ENCODE measurements around the gene TBXAS1. TPM values are rescaled to one million over a fixed set of nuclear protein-coding genes. Genes with fewer than 3 reads are reported as not detected.

Gene TBXAS1
- total RNA-seq, 1 donor: 67.8 TPM

GRCh38 chr7:139966949-139967348, 137.9 kb downstream of the TBXAS1 start:
- Histone ChIP-seq H3K27me3 (ENCODE audit: insufficient read depth, low read length) (no peaks in the 10 kb centered on the region), H3K4me3 (ENCODE audit: low read length) (no peak overlapping the region), H3K9me3 (ENCODE audit: low read depth, low read length) (no peaks in the 10 kb centered on the region), H3K4me1 (ENCODE audit: insufficient read depth, low read length) (no peaks in the 10 kb centered on the region)

GRCh38 chr7:139968931-139969330, 139.9 kb downstream of the TBXAS1 start:
- H3K4me1 ChIP-seq (ENCODE audit: insufficient read depth, low read length): no peaks in the 10 kb centered on the region
- H3K27me3 ChIP-seq (ENCODE audit: insufficient read depth, low read length): no peaks in the 10 kb centered on the region
- no peaks in the 10 kb centered on the region for H3K9me3 ChIP-seq (ENCODE audit: low read depth, low read length)
- H3K4me3 ChIP-seq (ENCODE audit: low read length): no peak overlapping the region

GRCh38 chr7:139972029-139972428, 143.0 kb downstream of the TBXAS1 start:
- Histone ChIP-seq H3K4me3 (ENCODE audit: low read length) (no peak overlapping the region), H3K27me3 (ENCODE audit: insufficient read depth, low read length) (no peaks in the 10 kb centered on the region), H3K9me3 (ENCODE audit: low read depth, low read length) (no peaks in the 10 kb centered on the region), H3K4me1 (ENCODE audit: insufficient read depth, low read length) (no peaks in the 10 kb centered on the region)

- no peaks in the 10 kb centered on the region for H3K9me3 ChIP-seq (ENCODE audit: low read depth, low read length)
- H3K4me3 ChIP-seq (ENCODE audit: low read length): no peak overlapping the region
- no peaks in the 10 kb centered on the region for H3K27me3 ChIP-seq (ENCODE audit: insufficient read depth, low read length)
- H3K4me1 ChIP-seq (ENCODE audit: insufficient read depth, low read length): no peaks in the 10 kb centered on the region
These were observed 144.3 kb downstream of the TBXAS1 start for GRCh38 chr7:139973101-139974050.

- no peaks in the 10 kb centered on the region for H3K27me3 ChIP-seq (ENCODE audit: insufficient read depth, low read length)
These were observed 145.2 kb downstream of the TBXAS1 start for GRCh38 chr7:139974179-139974811.

GRCh38 chr7:139976055-139976837, 147.2 kb downstream of the TBXAS1 start:
- no peak overlapping the region for H3K4me3 ChIP-seq (ENCODE audit: low read length)
- H3K27me3 ChIP-seq (ENCODE audit: insufficient read depth, low read length): no peaks in the 10 kb centered on the region
- no peaks in the 10 kb centered on the region for H3K9me3 ChIP-seq (ENCODE audit: low read depth, low read length)
- peaks cover 6% of the 10 kb centered on the region for H3K4me1 ChIP-seq (ENCODE audit: insufficient read depth, low read length)

More at GRCh38 chr7:139974179-139974811, 145.2 kb downstream of the TBXAS1 start:
- no peak overlapping the region for H3K4me3 ChIP-seq (ENCODE audit: low read length)
- H3K4me1 ChIP-seq (ENCODE audit: insufficient read depth, low read length): no peaks in the 10 kb centered on the region
- no peaks in the 10 kb centered on the region for H3K9me3 ChIP-seq (ENCODE audit: low read depth, low read length)

GRCh38 chr7:139976838-139977656, 148.0 kb downstream of the TBXAS1 start:
- H3K27me3 ChIP-seq (ENCODE audit: insufficient read depth, low read length): no peaks in the 10 kb centered on the region
- H3K9me3 ChIP-seq (ENCODE audit: low read depth, low read length): no peaks in the 10 kb centered on the region
- H3K4me3 ChIP-seq (ENCODE audit: low read length): no peak overlapping the region
- peaks cover 6% of the 10 kb centered on the region for H3K4me1 ChIP-seq (ENCODE audit: insufficient read depth, low read length)

- H3K27me3 ChIP-seq (ENCODE audit: insufficient read depth, low read length): no peaks in the 10 kb centered on the region
- H3K4me1 ChIP-seq (ENCODE audit: insufficient read depth, low read length): peaks cover 6% of the 10 kb centered on the region
- no peaks in the 10 kb centered on the region for H3K9me3 ChIP-seq (ENCODE audit: low read depth, low read length)
- no peak overlapping the region for H3K4me3 ChIP-seq (ENCODE audit: low read length)
These were observed 152.4 kb downstream of the TBXAS1 start for GRCh38 chr7:139981511-139981895.

GRCh38 chr7:139982927-139983920, 154.2 kb downstream of the TBXAS1 start:
- Histone ChIP-seq H3K4me1 (ENCODE audit: insufficient read depth, low read length) (peaks cover 6% of the 10 kb centered on the region), H3K9me3 (ENCODE audit: low read depth, low read length) (no peaks in the 10 kb centered on the region), H3K4me3 (ENCODE audit: low read length) (no peak overlapping the region), H3K27me3 (ENCODE audit: insufficient read depth, low read length) (no peaks in the 10 kb centered on the region)

GRCh38 chr7:139984642-139985539, 155.8 kb downstream of the TBXAS1 start:
- Histone ChIP-seq H3K9me3 (ENCODE audit: low read depth, low read length) (no peaks in the 10 kb centered on the region), H3K4me1 (ENCODE audit: insufficient read depth, low read length) (peaks cover 6% of the 10 kb centered on the region), H3K4me3 (ENCODE audit: low read length) (no peak overlapping the region), H3K27me3 (ENCODE audit: insufficient read depth, low read length) (no peaks in the 10 kb centered on the region)

- Histone ChIP-seq H3K27me3 (ENCODE audit: insufficient read depth, low read length) (no peaks in the 10 kb centered on the region), H3K4me3 (ENCODE audit: low read length) (no peak overlapping the region), H3K9me3 (ENCODE audit: low read depth, low read length) (no peaks in the 10 kb centered on the region), H3K4me1 (ENCODE audit: insufficient read depth, low read length) (no peaks in the 10 kb centered on the region)
These were observed 156.7 kb downstream of the TBXAS1 start for GRCh38 chr7:139985811-139986210.

- no peak overlapping the region for H3K4me3 ChIP-seq (ENCODE audit: low read length)
- peaks cover 5% of the 10 kb centered on the region for H3K4me1 ChIP-seq (ENCODE audit: insufficient read depth, low read length)
- H3K27me3 ChIP-seq (ENCODE audit: insufficient read depth, low read length): no peaks in the 10 kb centered on the region
- H3K9me3 ChIP-seq (ENCODE audit: low read depth, low read length): no peaks in the 10 kb centered on the region
These were observed 158.8 kb downstream of the TBXAS1 start for GRCh38 chr7:139987691-139988516.

Measured in mononuclear cell (primary cell).